Sigmoid colon (tissue), 7 donors: ENCODE measurements around the gene ITGB8. TPM values are rescaled to one million over a fixed set of nuclear protein-coding genes. Genes with fewer than 3 reads are reported as not detected.

Source experiments
- DNase-seq: peaks from one replicate; pipeline ENCODE4 v3.0.0-alpha.2; 2019
- H3K27ac ChIP-seq, 4 donors: fragments of 200-600 bp; sonication (generic); one replicate each; pipeline ENCODE4 v1.5.1; 2016 to 2019; ENCODE audit warnings: mild to moderate bottlenecking in 1 of 4
- H3K27me3 ChIP-seq, 3 donors: fragments of 200-600 bp; sonication (generic); one replicate each; pipeline ENCODE4 v1.5.1; 2019; ENCODE audit warnings: mild to moderate bottlenecking in 1 of 3
- H3K36me3 ChIP-seq, 4 donors: fragments of 200-600 bp; sonication (generic); one replicate each; pipeline ENCODE4 v1.5.1; 2016 to 2019
- H3K4me1 ChIP-seq, 4 donors: fragments of 200-600 bp; sonication (generic); one replicate each; pipeline ENCODE4 v1.5.1; 2017 to 2019
- H3K4me3 ChIP-seq, 4 donors: fragments of 200-600 bp; sonication (generic); one replicate each; pipeline ENCODE4 v1.5.1; 2017 to 2019; ENCODE audit warnings: mild to moderate bottlenecking in 2 of 4, moderate library complexity in 1 of 4
- H3K9me3 ChIP-seq, 4 donors: fragments of 200-600 bp in 3 of 4; sonication (generic) in 3 of 4; one replicate each; pipeline versions ENCODE4 v1.5.1 to v1.6.1; 2013 to 2019
- CTCF ChIP-seq, 4 experiments: fragments of 450-650 bp in 3 of 4; fragments of 200-600 bp in 1 of 4; IDR thresholded peaks; one replicate each; pipeline ENCODE4 v1.5.1; 2016 to 2019; ENCODE audit warnings: antibody characterized with exemption in 4 of 4, mild to moderate bottlenecking in 3 of 4, moderate library complexity in 2 of 4
- EP300 ChIP-seq, 4 donors: sonication (generic); formaldehyde crosslinking; IDR thresholded peaks; one replicate each; pipeline ENCODE4 v1.6.1; 2017; ENCODE audit warnings: antibody characterized with exemption in 4 of 4
- POLR2A ChIP-seq, 2 donors: fragments of 450-650 bp; IDR thresholded peaks; one replicate each; pipeline ENCODE4 v1.6.1; 2016; ENCODE audit warnings: antibody characterized with exemption in 2 of 2, mild to moderate bottlenecking in 2 of 2, moderate library complexity in 2 of 2
- POLR2AphosphoS5 ChIP-seq, 4 donors: sonication (generic); formaldehyde crosslinking; IDR thresholded peaks; one replicate each; pipeline ENCODE4 v1.6.1; 2017; ENCODE audit warnings: antibody characterized with exemption in 4 of 4
- WGBS, 2 donors: extraction: QIAGEN DNeasy Blood & Tissue Kit; methylation state at CpG; one replicate each; pipeline ENCODE4 v1.1.7; 2013; 5-methylcytosine and 5-hydroxymethylcytosine counted together
- intact Hi-C: fragments of 100-400 bp; cut with DNase I; formaldehyde crosslinking; loops from one replicate; pipeline ENCODE4 v1.15.1; 2023
- polyA plus RNA-seq, 3 donors: library from polyadenylated mRNA; stranded (reverse); fragments of 200-250 nt; gene quantifications; one replicate each; pipeline ENCODE4 v1.2.3, GENCODE V29; 2013
- total RNA-seq, 4 donors: library from RNA; depleted of rRNA; stranded (reverse); fragments of >200 nt; gene quantifications; one replicate each; pipeline ENCODE4 v1.1.0, GENCODE V29; 2016
- donor health status: healthy with polysubstance abuse.
- donor health status: Bipolar disorder and iron deficiency.
- donor health status: healthy.

ITGB8 gene
- total and polyA plus RNA-seq, 7 donors: 0.23 to 22.4 (median 9.0) TPM

GRCh38 chr7:20328027-20328426 lies 2.7 kb upstream of the ITGB8 start:
- DNase-seq: no peak
- WGBS, 2 donors: 90 to 93% methylated on average over 2 of the region's 2 CpGs
- no peaks in the 10 kb centered on the region for H3K36me3 ChIP-seq
- H3K27me3 ChIP-seq: no peaks in the 10 kb centered on the region
- H3K27ac ChIP-seq: no peak overlapping the region
- H3K9me3 ChIP-seq: no peaks in the 10 kb centered on the region
- TF ChIP-seq EP300 (IDR thresholded peaks at IDR 0.05) (no peak), POLR2A (IDR thresholded peaks at IDR 0.05) (no peak), POLR2AphosphoS5 (IDR thresholded peaks at IDR 0.05) (no peak), CTCF (IDR thresholded peaks at IDR 0.05) (no peak)
- peaks cover 0 to 19% (median 10%) of the 10 kb centered on the region in 4 donors for H3K4me1 ChIP-seq
- H3K4me3 ChIP-seq: no peak overlapping the region
- intact Hi-C loops: no loop called here

- no peak for TF ChIP-seq POLR2A (IDR thresholded peaks at IDR 0.05)
- no peak for TF ChIP-seq CTCF (IDR thresholded peaks at IDR 0.05)
- TF ChIP-seq EP300 (IDR thresholded peaks at IDR 0.05): no peak
- TF ChIP-seq POLR2AphosphoS5 (IDR thresholded peaks at IDR 0.05): no peak
- no peaks in the 10 kb centered on the region for H3K27me3 ChIP-seq
- no peaks in the 10 kb centered on the region for H3K36me3 ChIP-seq
- H3K27ac ChIP-seq: peak overlapping the region in 3 of 4 donors; percentile 89 to 95 (median 92)
- H3K4me1 ChIP-seq: peaks cover 0 to 19% (median 12%) of the 10 kb centered on the region in 4 donors
- no peak overlapping the region for H3K4me3 ChIP-seq
- no peak for DNase-seq
- WGBS, 2 donors: 99% methylated on average over 1 of the region's 1 CpG
- H3K9me3 ChIP-seq: no peaks in the 10 kb centered on the region
- intact Hi-C loops: no loop called here
Measured at GRCh38 chr7:20328692-20329091, 2.0 kb upstream of the ITGB8 start.

GRCh38 chr7:20329389-20330238 lies 1.1 kb upstream of the ITGB8 start:
- Histone ChIP-seq H3K27ac (peak overlapping the region; percentile 86 to 95 (median 90)), H3K4me3 (peak overlapping the region; percentile 56 to 81 (median 77)), H3K36me3 (no peaks in the 10 kb centered on the region), H3K27me3 (no peaks in the 10 kb centered on the region), H3K4me1 (peaks cover 0 to 19% (median 12%) of the 10 kb centered on the region in 4 donors), H3K9me3 (no peaks in the 10 kb centered on the region)
- TF ChIP-seq CTCF (IDR thresholded peaks at IDR 0.05) (peak in 3 of 4 experiments; percentile 28 to 32 (median 32)), POLR2AphosphoS5 (IDR thresholded peaks at IDR 0.05) (peak; percentile 14 to 72 (median 30)), POLR2A (IDR thresholded peaks at IDR 0.05) (no peak), EP300 (IDR thresholded peaks at IDR 0.05) (no peak)
- WGBS, 2 donors: 2 to 7% methylated on average over 31 of the region's 31 CpGs
- DNase-seq: peak; percentile 81
- intact Hi-C loops: loop anchor here (5.0 to 10.0 kb wide), 2 partner anchors 78 to 265 kb away; no protein-coding TSS in a partner anchor

- 1% methylated on average over 92 of the region's 92 CpGs for WGBS, 2 donors
- H3K27me3 ChIP-seq: no peaks in the 10 kb centered on the region
- H3K4me3 ChIP-seq: peak overlapping the region; percentile 56 to 81 (median 77)
- H3K36me3 ChIP-seq: no peaks in the 10 kb centered on the region
- DNase-seq: peak; percentile 78
- intact Hi-C loops: loop anchor here (5.0 to 10.0 kb wide), 2 partner anchors 76 to 264 kb away; no protein-coding TSS in a partner anchor
- no peaks in the 10 kb centered on the region for H3K9me3 ChIP-seq
- peak overlapping the region; percentile 86 to 95 (median 90) for H3K27ac ChIP-seq
- H3K4me1 ChIP-seq: peaks cover 0 to 19% (median 12%) of the 10 kb centered on the region in 4 donors
- TF ChIP-seq CTCF (IDR thresholded peaks at IDR 0.05) (peak in 1 of 4 experiments; percentile 9), POLR2AphosphoS5 (IDR thresholded peaks at IDR 0.05) (no peak)
Measured at GRCh38 chr7:20330928-20331909, 519 bp downstream of the ITGB8 start.
